GM03348 (cell line): Measurements from ENCODE around the gene PLEKHO2.

Experiments used
- DNase-seq: peaks from one replicate; pipeline ENCODE4 v3.0.0; 2012; ENCODE audit warnings: low spot score

The PLEKHO2 gene

DNA sequence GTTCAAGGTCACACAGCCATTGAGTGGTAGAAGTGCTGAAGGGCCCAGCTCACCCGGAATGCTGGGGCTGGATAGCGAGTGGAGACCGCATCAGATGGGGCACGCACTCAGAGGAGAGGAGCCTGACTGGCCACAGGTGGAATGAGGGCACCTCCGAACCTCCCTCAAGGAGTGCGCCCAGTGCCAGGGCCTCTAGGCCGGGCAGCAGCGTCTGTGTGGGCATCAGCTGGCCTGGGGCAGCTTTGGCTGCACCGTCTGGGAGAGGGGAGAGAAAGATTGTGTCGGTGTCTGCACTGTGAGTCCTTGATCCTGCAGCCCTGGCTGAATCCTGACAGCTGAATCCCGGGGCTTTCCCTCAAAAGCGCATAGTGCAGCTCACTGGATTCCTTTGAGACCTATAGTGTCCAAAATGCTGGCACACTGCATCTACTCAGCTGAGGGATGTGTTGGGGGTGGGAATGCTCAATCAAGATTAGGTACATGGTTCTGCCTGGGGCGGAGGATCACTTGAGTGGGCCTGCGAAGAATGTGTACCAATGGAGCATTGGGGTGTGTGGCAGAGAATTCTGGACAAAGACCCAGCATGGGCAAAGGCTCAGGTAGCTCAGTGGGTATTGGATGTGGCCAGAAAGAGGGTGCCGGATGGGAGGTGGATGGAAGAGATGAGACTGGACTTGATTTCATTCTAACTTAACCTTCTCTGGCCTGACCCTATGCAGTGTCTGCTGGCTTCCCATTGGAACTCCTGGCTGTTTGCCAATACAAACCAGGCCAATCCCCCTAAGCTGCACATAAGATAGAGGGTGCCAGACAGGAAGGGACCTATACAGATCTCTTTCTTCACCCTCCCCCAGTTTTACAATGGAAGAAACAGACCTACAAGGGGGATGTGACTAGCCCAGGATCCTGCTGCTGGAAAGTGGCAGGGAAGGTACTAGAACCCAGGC, 70.9 kb downstream of the PLEKHO2 start:
- no peak for DNase-seq

DNA sequence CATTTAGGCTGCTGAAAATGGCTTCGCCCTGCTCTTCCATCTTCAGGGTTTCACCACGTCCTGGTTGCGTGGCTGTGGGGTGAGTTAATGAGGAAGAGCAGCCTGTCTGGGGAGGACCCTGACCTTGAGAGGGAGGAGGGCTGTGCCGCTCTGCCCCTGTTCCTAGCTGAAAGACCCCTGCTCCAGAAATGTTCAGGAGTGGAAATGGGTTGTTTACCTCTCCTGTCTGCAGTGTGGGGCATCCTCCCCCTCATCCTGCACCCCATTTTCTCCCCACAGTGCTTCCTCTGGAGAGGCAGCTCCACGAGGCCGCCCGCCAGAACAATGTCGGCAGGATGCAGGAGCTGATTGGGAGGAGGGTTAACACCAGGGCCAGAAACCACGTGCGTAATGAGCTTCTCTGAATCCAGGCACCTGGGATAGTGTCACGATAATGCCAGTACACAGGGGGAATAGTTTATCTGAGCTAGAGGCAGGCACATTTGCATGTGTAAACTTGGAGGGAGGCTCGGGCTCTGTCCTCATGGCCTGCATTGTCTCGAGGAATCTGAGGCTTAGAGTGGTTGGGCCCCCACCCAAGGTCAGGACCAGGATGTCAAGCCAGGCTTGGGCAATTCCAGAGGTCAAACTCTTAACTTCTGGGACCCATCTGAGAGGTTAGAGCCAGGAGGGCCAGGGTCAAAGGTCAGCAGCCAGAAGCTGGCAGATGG, 74.0 kb downstream of the PLEKHO2 start:
- DNase-seq, result no peak

DNA sequence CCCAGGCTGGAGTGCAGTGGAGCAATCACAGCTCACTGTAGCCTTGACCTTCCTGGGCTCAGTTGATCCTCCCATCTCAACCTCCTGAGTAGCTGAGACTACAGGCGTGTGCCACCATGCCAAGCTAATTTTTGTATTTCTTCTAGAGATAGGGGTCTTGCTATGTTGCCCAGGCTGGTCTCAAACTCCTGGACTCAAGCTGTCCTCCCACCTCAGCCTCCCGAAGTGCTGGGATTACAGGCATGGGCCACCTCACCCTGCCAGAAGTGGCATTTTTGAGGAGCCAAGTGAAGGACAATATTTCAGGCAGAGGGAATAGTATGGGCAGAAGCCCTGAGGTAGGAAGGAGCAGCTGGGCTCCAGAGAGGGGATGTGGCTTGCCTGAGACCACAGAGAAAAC, 74.7 kb downstream of the PLEKHO2 start:
- DNase-seq, result no peak

DNA sequence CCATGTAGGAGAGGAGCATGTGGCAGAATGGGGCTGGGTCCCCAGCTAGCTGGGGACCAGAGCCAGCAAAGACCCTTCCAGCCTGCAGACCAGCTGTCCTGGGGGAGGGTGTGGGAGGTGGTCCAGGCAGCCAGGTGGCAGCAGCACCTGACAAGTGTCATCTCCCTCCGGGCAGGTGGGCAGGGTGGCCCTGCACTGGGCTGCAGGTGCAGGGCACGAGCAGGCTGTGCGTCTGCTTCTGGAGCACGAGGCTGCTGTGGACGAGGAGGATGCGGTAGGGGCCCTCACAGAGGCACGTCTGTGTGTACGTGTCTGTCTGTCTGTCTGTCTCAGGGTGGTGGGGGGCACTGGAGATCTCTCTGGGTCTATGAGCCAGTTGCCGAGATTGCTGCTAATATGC, 75.5 kb downstream of the PLEKHO2 start:
- no peak for DNase-seq
